GM21786 (cell line): ENCODE measurements around the gene ZNF335.

ENCODE experiments used
- ATAC-seq: cut with Tn5 transposase; IDR thresholded peaks from one replicate; pipeline ENCODE4 v1.9.1; 2021; ENCODE audit not compliant: unreplicated experiment

Gene ZNF335

GRCh38 chr20:45951925-45952834, 19.8 kb downstream of the ZNF335 start:
- ATAC-seq: no peak

GRCh38 chr20:45950330-45950646, 21.7 kb downstream of the ZNF335 start:
- no peak for ATAC-seq

- no peak for ATAC-seq
Observed at GRCh38 chr20:45949542-45950329, 22.3 kb downstream of the ZNF335 start.

- ATAC-seq: no peak
Observed at GRCh38 chr20:45948742-45949541, 23.1 kb downstream of the ZNF335 start.

- no peak for ATAC-seq
Observed at GRCh38 chr20:45948261-45948733, 23.7 kb downstream of the ZNF335 start.

- ATAC-seq: no peak
Observed at GRCh38 chr20:45947110-45947866, 24.7 kb downstream of the ZNF335 start.

- ATAC-seq: no peak
Observed at GRCh38 chr20:45946149-45946970, 25.6 kb downstream of the ZNF335 start.

GRCh38 chr20:45945678-45946148, 26.3 kb downstream of the ZNF335 start:
- ATAC-seq: no peak

GRCh38 chr20:45944965-45945677, 26.9 kb downstream of the ZNF335 start:
- no peak for ATAC-seq

- ATAC-seq: no peak
Observed at GRCh38 chr20:45944151-45944964, 27.6 kb downstream of the ZNF335 start.

GRCh38 chr20:45943613-45944012, 28.4 kb downstream of the ZNF335 start:
- ATAC-seq: no peak

GRCh38 chr20:45940469-45940868, 31.5 kb downstream of the ZNF335 start:
- ATAC-seq: no peak

- ATAC-seq: no peak
Observed at GRCh38 chr20:45940053-45940452, 31.9 kb downstream of the ZNF335 start.

GRCh38 chr20:45938727-45939438, 33.1 kb downstream of the ZNF335 start:
- ATAC-seq: no peak

GRCh38 chr20:45937765-45938164, 34.2 kb downstream of the ZNF335 start:
- no peak for ATAC-seq

GRCh38 chr20:45935416-45936046, 36.5 kb downstream of the ZNF335 start:
- no peak for ATAC-seq
